GM12892 (cell line): ENCODE data around the gene IL1RAPL2.

Experiments used
- POLR2A ChIP-seq: IDR thresholded peaks from 2 replicates; pipeline ENCODE4 v1.6.1; 2011; ENCODE audit warnings: low read depth, low read length, control low read depth
- POLR2AphosphoS5 ChIP-seq: IDR thresholded peaks from 2 replicates; pipeline ENCODE4 v1.6.1; 2011; ENCODE audit warnings: low read depth, low read length, control low read depth
- TAF1 ChIP-seq: IDR thresholded peaks from 2 replicates; pipeline ENCODE4 v1.6.1; 2011; ENCODE audit warnings: low read depth, mild to moderate bottlenecking, control low read depth, low read length, borderline replicate concordance

DNA sequence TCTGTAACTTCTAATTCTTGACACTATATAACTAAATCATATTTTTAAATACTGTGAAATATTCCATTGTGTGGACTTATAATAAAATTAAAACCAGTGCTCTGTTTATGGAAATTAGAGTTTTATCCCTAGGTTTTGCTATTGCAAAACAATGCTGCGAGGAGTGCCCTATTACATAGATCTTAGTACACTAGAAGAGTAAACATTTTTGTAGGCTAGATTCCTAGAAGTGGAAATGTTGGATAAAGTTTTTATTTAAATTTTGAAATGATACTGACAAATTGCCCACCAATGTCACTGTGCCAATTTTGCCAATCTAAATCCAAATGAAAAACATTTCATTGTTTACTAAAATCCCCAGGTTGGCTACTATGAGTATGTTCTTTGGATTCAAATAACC is 99.7 kb downstream of the IL1RAPL2 start:
- no peak for TF ChIP-seq POLR2A
- TF ChIP-seq POLR2AphosphoS5 = no peak
- TF ChIP-seq TAF1 = no peak
